SK-N-SH treated with all-trans-retinoic acid at 6 μM for 48 hours (cell line): ENCODE measurements around the gene PAPPA2.

Experiments
- ATAC-seq: fragments of 200-7000 bp; cut with Tn5 transposase; 3 replicates; pipeline ENCODE4 v1.9.1; 2020; ENCODE audit warnings: mild to moderate bottlenecking, moderate library complexity
- ARNTL ChIP-seq: fragments of 450-650 bp; formaldehyde crosslinking; IDR thresholded peaks from 2 replicates; pipeline ENCODE4 v1.5.0; 2020; ENCODE audit warnings: low read depth, mild to moderate bottlenecking, moderate library complexity, borderline replicate concordance
- BACH2 ChIP-seq: fragments of 250-450 bp; sonication (Bioruptor Pico); IDR thresholded peaks from 2 replicates; pipeline ENCODE4 v1.9.0; 2021; ENCODE audit warnings: mild to moderate bottlenecking, borderline replicate concordance
- CSDC2 ChIP-seq: fragments of 250-450 bp; sonication (Bioruptor Pico); IDR thresholded peaks from 2 replicates; pipeline ENCODE4 v1.5.0; 2020; ENCODE audit warnings: mild to moderate bottlenecking, moderate library complexity
- ESRRG ChIP-seq: fragments of 250-450 bp; sonication (Bioruptor Pico); IDR thresholded peaks from 2 replicates; pipeline ENCODE4 v1.6.1; 2021; ENCODE audit warnings: mild to moderate bottlenecking
- GLIS3 ChIP-seq: fragments of 250-450 bp; sonication (Bioruptor Pico); IDR thresholded peaks from 2 replicates; pipeline ENCODE4 v1.5.0; 2020; ENCODE audit warnings: mild to moderate bottlenecking, moderate library complexity
- ISL1 ChIP-seq: fragments of 250-450 bp; sonication (Bioruptor Pico); IDR thresholded peaks from 2 replicates; pipeline ENCODE4 v2.1.2; 2022; ENCODE audit warnings: mild to moderate bottlenecking, moderate library complexity
- OSR1 ChIP-seq: fragments of 250-450 bp; sonication (Bioruptor Pico); IDR thresholded peaks from 2 replicates; pipeline ENCODE4 v1.8.0; 2022; ENCODE audit warnings: moderate library complexity, mild to moderate bottlenecking, inconsistent platforms
- PPARA ChIP-seq: fragments of 250-450 bp; sonication (Bioruptor Pico); IDR thresholded peaks from 2 replicates; pipeline ENCODE4 v1.5.0; 2020; ENCODE audit warnings: mild to moderate bottlenecking, borderline replicate concordance
- RARB ChIP-seq: fragments of 250-450 bp; sonication (Bioruptor Pico); IDR thresholded peaks from 2 replicates; pipeline ENCODE4 v1.8.0; 2021; ENCODE audit warnings: mild to moderate bottlenecking, moderate library complexity
- SNAI2 ChIP-seq: fragments of 250-450 bp; sonication (Bioruptor Pico); IDR thresholded peaks from 2 replicates; pipeline ENCODE4 v1.5.0; 2020; ENCODE audit warnings: mild to moderate bottlenecking, moderate library complexity
- TCF4 ChIP-seq: fragments of 250-450 bp; sonication (Bioruptor Pico); IDR thresholded peaks from 2 replicates; pipeline ENCODE4 v1.8.0; 2021; ENCODE audit warnings: mild to moderate bottlenecking, moderate library complexity, borderline replicate concordance
- TOX ChIP-seq: fragments of 250-450 bp; sonication (Bioruptor Pico); IDR thresholded peaks from 2 replicates; pipeline ENCODE4 v1.8.0; 2021; ENCODE audit warnings: mild to moderate bottlenecking, moderate library complexity, borderline replicate concordance
- ZC3H10 ChIP-seq: fragments of 250-450 bp; sonication (Bioruptor Pico); IDR thresholded peaks from 2 replicates; pipeline ENCODE4 v1.5.1; 2021; ENCODE audit warnings: mild to moderate bottlenecking, moderate library complexity
- ZFP3 ChIP-seq: fragments of 250-450 bp; sonication (Bioruptor Pico); IDR thresholded peaks from 2 replicates; pipeline ENCODE4 v1.5.0; 2020; ENCODE audit warnings: mild to moderate bottlenecking, moderate library complexity
- ZFP30 ChIP-seq: fragments of 450-650 bp; formaldehyde crosslinking; IDR thresholded peaks from 2 replicates; pipeline ENCODE4 v1.5.0; 2022; ENCODE audit warnings: mild to moderate bottlenecking, moderate library complexity
- ZNF565 ChIP-seq: fragments of 450-650 bp; formaldehyde crosslinking; conservative IDR thresholded peaks from 2 replicates; pipeline ENCODE4 v1.5.0; 2020; ENCODE audit warnings: low read depth, mild to moderate bottlenecking, moderate library complexity
- ZNF70 ChIP-seq: fragments of 450-650 bp; formaldehyde crosslinking; IDR thresholded peaks from 2 replicates; pipeline ENCODE4 v1.5.0; 2020; ENCODE audit warnings: mild to moderate bottlenecking, moderate library complexity
- TF ChIP-seq, protein P1 (sequence below): fragments of 250-450 bp; sonication (Bioruptor Pico); IDR thresholded peaks from 2 replicates; pipeline ENCODE4 v1.8.0; 2020; ENCODE audit warnings: mild to moderate bottlenecking, moderate library complexity, borderline replicate concordance
- TF ChIP-seq, protein P2 (sequence below): fragments of 250-450 bp; sonication (Bioruptor Pico); IDR thresholded peaks from 2 replicates; pipeline ENCODE4 v1.5.0; 2020; ENCODE audit warnings: mild to moderate bottlenecking, moderate library complexity
- TF ChIP-seq, protein P3 (sequence below): fragments of 250-450 bp; sonication (Bioruptor Pico); IDR thresholded peaks from 2 replicates; pipeline ENCODE4 v1.5.1; 2021; ENCODE audit warnings: mild to moderate bottlenecking, moderate library complexity
- TF ChIP-seq, protein P4 (sequence below): fragments of 250-450 bp; sonication (Bioruptor Pico); IDR thresholded peaks from 2 replicates; pipeline ENCODE4 v1.8.0; 2021; ENCODE audit warnings: low read depth, mild to moderate bottlenecking, moderate library complexity, borderline replicate concordance
- TF ChIP-seq, protein P5 (sequence below): fragments of 250-450 bp; sonication (Bioruptor Pico); IDR thresholded peaks from 2 replicates; pipeline ENCODE4 v1.5.1; 2020; ENCODE audit warnings: low read depth, mild to moderate bottlenecking, moderate library complexity

Gene PAPPA2

DNA sequence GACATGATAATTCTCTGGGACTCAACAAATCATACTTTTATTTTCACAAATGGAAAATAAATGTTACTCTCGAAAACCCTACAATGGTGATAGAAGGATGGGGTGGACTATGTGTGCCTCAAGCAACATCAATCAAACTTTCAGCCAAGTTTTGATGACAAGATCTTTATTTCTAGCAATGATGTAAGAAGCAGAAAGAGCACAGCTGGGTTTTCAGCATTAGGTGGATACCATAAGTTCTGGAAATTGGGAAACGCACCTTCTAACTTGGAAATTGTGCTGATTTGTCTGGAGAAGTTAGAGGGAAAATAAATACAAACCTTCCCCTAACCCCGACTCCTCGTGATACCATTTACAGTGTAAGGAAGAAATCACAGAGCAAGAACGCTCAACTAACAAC lies 320.3 kb downstream of the PAPPA2 start:
- no peak for ATAC-seq
- TF ChIP-seq ZNF70, result no peak
- TF ChIP-seq BACH2 (CRISPR knock-in tag), result no peak
- no peak for TF ChIP-seq PPARA (CRISPR knock-in tag)
- TF ChIP-seq CSDC2 (CRISPR knock-in tag), result no peak
- no peak for TF ChIP-seq RARB (CRISPR knock-in tag)
- TF ChIP-seq, protein P1, sequence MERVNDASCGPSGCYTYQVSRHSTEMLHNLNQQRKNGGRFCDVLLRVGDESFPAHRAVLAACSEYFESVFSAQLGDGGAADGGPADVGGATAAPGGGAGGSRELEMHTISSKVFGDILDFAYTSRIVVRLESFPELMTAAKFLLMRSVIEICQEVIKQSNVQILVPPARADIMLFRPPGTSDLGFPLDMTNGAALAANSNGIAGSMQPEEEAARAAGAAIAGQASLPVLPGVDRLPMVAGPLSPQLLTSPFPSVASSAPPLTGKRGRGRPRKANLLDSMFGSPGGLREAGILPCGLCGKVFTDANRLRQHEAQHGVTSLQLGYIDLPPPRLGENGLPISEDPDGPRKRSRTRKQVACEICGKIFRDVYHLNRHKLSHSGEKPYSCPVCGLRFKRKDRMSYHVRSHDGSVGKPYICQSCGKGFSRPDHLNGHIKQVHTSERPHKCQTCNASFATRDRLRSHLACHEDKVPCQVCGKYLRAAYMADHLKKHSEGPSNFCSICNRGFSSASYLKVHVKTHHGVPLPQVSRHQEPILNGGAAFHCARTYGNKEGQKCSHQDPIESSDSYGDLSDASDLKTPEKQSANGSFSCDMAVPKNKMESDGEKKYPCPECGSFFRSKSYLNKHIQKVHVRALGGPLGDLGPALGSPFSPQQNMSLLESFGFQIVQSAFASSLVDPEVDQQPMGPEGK, result no peak
- TF ChIP-seq SNAI2 (CRISPR knock-in tag), result no peak
- no peak for TF ChIP-seq TCF4 (CRISPR knock-in tag)
- no peak for TF ChIP-seq ZC3H10 (CRISPR knock-in tag)
- no peak for TF ChIP-seq TOX (CRISPR knock-in tag)
- TF ChIP-seq, all 23 proteins: peak for 0

DNA sequence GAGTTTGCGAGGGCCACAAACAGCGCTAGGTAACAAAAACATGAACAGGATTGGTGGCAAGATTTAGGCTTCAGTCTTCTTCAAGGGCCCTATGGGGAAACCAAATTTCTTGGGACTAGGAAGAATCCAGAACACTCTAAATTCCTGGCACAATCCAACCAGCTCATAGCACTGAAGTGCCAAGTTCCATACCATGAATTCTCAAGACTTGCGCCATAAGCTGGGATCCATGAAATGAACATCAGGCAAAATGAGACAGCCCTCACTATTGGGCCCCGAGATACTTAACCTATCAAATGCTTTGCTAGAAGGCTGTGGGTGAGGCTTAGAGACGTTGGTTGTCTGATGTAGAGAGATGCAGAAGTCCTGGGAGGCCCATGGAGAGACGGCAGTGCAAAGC lies 322.1 kb downstream of the PAPPA2 start:
- no peak for ATAC-seq
- TF ChIP-seq PPARA (CRISPR knock-in tag), result no peak
- no peak for TF ChIP-seq ZFP30 (CRISPR knock-in tag)
- TF ChIP-seq ZC3H10 (CRISPR knock-in tag), result no peak
- TF ChIP-seq ZNF565 (CRISPR knock-in tag), result no peak
- TF ChIP-seq, protein P2, sequence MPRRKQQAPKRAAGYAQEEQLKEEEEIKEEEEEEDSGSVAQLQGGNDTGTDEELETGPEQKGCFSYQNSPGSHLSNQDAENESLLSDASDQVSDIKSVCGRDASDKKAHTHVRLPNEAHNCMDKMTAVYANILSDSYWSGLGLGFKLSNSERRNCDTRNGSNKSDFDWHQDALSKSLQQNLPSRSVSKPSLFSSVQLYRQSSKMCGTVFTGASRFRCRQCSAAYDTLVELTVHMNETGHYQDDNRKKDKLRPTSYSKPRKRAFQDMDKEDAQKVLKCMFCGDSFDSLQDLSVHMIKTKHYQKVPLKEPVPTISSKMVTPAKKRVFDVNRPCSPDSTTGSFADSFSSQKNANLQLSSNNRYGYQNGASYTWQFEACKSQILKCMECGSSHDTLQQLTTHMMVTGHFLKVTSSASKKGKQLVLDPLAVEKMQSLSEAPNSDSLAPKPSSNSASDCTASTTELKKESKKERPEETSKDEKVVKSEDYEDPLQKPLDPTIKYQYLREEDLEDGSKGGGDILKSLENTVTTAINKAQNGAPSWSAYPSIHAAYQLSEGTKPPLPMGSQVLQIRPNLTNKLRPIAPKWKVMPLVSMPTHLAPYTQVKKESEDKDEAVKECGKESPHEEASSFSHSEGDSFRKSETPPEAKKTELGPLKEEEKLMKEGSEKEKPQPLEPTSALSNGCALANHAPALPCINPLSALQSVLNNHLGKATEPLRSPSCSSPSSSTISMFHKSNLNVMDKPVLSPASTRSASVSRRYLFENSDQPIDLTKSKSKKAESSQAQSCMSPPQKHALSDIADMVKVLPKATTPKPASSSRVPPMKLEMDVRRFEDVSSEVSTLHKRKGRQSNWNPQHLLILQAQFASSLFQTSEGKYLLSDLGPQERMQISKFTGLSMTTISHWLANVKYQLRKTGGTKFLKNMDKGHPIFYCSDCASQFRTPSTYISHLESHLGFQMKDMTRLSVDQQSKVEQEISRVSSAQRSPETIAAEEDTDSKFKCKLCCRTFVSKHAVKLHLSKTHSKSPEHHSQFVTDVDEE, result no peak
- no peak for TF ChIP-seq OSR1
- TF ChIP-seq, protein P1, result no peak
- no peak for TF ChIP-seq ZNF70
- TF ChIP-seq, protein P3, sequence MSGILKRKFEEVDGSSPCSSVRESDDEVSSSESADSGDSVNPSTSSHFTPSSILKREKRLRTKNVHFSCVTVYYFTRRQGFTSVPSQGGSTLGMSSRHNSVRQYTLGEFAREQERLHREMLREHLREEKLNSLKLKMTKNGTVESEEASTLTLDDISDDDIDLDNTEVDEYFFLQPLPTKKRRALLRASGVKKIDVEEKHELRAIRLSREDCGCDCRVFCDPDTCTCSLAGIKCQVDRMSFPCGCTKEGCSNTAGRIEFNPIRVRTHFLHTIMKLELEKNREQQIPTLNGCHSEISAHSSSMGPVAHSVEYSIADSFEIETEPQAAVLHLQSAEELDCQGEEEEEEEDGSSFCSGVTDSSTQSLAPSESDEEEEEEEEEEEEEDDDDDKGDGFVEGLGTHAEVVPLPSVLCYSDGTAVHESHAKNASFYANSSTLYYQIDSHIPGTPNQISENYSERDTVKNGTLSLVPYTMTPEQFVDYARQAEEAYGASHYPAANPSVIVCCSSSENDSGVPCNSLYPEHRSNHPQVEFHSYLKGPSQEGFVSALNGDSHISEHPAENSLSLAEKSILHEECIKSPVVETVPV (CRISPR knock-in tag), result no peak
- TF ChIP-seq, protein P4, sequence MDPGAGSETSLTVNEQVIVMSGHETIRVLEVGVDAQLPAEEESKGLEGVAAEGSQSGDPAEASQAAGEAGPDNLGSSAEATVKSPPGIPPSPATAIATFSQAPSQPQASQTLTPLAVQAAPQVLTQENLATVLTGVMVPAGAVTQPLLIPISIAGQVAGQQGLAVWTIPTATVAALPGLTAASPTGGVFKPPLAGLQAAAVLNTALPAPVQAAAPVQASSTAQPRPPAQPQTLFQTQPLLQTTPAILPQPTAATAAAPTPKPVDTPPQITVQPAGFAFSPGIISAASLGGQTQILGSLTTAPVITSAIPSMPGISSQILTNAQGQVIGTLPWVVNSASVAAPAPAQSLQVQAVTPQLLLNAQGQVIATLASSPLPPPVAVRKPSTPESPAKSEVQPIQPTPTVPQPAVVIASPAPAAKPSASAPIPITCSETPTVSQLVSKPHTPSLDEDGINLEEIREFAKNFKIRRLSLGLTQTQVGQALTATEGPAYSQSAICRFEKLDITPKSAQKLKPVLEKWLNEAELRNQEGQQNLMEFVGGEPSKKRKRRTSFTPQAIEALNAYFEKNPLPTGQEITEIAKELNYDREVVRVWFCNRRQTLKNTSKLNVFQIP (CRISPR knock-in tag), result no peak
- TF ChIP-seq GLIS3, result no peak
- no peak for TF ChIP-seq ARNTL
- TF ChIP-seq ISL1, result no peak
- no peak for TF ChIP-seq SNAI2 (CRISPR knock-in tag)
- no peak for TF ChIP-seq ZFP3 (CRISPR knock-in tag)
- no peak for TF ChIP-seq ESRRG (CRISPR knock-in tag)

DNA sequence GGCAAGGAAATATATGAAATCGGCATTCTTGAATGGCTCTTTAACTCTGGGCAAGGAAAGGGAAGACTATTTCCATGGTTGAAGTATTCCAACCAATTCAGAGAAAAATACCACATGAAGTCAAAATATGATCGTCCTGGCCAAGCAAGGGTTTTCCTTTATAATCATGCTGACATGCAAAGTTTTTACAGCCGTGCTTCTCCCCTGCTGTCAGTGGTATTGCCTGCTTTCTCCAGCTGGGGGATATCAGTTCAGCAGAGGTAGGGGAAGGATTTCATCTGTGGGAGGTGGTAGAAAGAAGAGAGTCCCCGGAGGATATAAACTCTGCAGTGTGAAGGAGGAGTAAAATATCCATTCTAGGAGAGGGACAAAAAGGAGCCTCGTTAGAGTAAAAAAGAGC lies 322.8 kb downstream of the PAPPA2 start:
- TF ChIP-seq TOX (CRISPR knock-in tag), result no peak
- ATAC-seq, result no peak

DNA sequence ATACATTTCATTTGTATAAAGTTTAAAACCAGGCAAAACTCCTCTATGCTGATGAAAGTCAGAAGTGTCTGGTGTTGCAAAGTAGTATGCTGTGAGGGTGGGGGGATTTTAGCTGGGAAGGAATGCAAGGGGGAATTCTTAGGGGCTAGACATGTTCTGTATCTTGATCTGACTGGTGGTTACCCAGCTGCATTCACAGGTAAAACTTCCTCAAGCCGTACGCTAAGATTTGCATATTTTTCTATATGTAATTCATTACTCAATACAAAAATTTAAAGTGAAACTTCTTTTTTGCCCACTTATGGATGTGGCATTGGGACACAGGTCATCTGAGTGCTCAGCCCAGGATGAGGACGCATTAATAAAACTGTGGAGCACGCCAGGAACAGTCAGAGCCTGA lies 323.3 kb downstream of the PAPPA2 start:
- ATAC-seq, result no peak
- TF ChIP-seq GLIS3 (no peak), RARB (CRISPR knock-in tag) (no peak), ISL1 (no peak), ARNTL (no peak), ZC3H10 (CRISPR knock-in tag) (no peak)
- TF ChIP-seq, protein P4 (CRISPR knock-in tag), result no peak
- TF ChIP-seq, protein P5, sequence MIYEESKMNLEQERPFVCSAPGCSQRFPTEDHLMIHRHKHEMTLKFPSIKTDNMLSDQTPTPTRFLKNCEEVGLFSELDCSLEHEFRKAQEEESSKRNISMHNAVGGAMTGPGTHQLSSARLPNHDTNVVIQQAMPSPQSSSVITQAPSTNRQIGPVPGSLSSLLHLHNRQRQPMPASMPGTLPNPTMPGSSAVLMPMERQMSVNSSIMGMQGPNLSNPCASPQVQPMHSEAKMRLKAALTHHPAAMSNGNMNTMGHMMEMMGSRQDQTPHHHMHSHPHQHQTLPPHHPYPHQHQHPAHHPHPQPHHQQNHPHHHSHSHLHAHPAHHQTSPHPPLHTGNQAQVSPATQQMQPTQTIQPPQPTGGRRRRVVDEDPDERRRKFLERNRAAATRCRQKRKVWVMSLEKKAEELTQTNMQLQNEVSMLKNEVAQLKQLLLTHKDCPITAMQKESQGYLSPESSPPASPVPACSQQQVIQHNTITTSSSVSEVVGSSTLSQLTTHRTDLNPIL, result no peak
